Thymus (tissue), 11 donors: Measurements from ENCODE around the gene CCDC92B. TPM values are rescaled to one million over a fixed set of nuclear protein-coding genes. Genes with fewer than 3 reads are reported as not detected.
A peak's percentile ranks its signal among the peaks of the same experiment; 100 is the strongest.

ENCODE experiments used
- DNase-seq, 9 donors: peaks; one replicate each; pipeline ENCODE4 v3.0.0-alpha.2; 2013; ENCODE audit warnings: low spot score in 9 of 9, low read depth in 6 of 9, missing footprints in 1 of 9
- H3K27ac ChIP-seq, 2 donors: one replicate each; pipeline ENCODE4 v1.5.1; 2013; ENCODE audit warnings: control low read depth in 1 of 2, low read depth in 1 of 2, low read length in 1 of 2, mild to moderate bottlenecking in 1 of 2, moderate library complexity in 1 of 2
- H3K27me3 ChIP-seq, 2 donors: one replicate each; pipeline ENCODE4 v1.5.1; 2013; ENCODE audit warnings: low read length in 1 of 2; ENCODE audit not compliant: control insufficient read depth in 2 of 2, insufficient read depth in 1 of 2
- H3K36me3 ChIP-seq, 2 donors: one replicate each; pipeline ENCODE4 v1.5.1; 2013; ENCODE audit warnings: low read length in 1 of 2, mild to moderate bottlenecking in 1 of 2, moderate library complexity in 1 of 2; ENCODE audit not compliant: control insufficient read depth in 2 of 2, insufficient read depth in 2 of 2
- H3K4me1 ChIP-seq, 2 donors: one replicate each; pipeline ENCODE4 v1.5.1; 2013; ENCODE audit warnings: low read length in 2 of 2; ENCODE audit not compliant: control insufficient read depth in 2 of 2, insufficient read depth in 2 of 2
- H3K4me3 ChIP-seq, 2 donors: one replicate each; pipeline ENCODE4 v1.5.1; 2013; ENCODE audit warnings: low read length in 2 of 2, control low read depth in 1 of 2, mild to moderate bottlenecking in 1 of 2
- H3K9me3 ChIP-seq, 2 donors: one replicate each; pipeline ENCODE4 v1.5.1; 2013; ENCODE audit warnings: low read length in 1 of 2, mild to moderate bottlenecking in 1 of 2; ENCODE audit not compliant: control insufficient read depth in 2 of 2, insufficient read depth in 1 of 2
- WGBS: extraction: QIAGEN DNeasy Blood & Tissue Kit; methylation state at CpG from one replicate; pipeline ENCODE4 v1.1.7; 2013; 5-methylcytosine and 5-hydroxymethylcytosine counted together
- polyA plus RNA-seq: library from polyadenylated mRNA; stranded (reverse); fragments of 200-250 nt; gene quantifications from one replicate; pipeline ENCODE4 v1.2.3, GENCODE V29; 2013
- total RNA-seq: library from RNA; stranded (reverse); fragments of 120-200 nt; gene quantifications from one replicate; pipeline ENCODE4 v1.2.4, GENCODE V29; 2013
- donor health status: healthy.

Gene CCDC92B
- total and polyA plus RNA-seq, 2 donors: 0.11 TPM; not detected in 1

- H3K4me1 ChIP-seq: no peaks in the 10 kb centered on the region
- WGBS: 92% methylated on average over 13 of the region's 13 CpGs
- H3K27me3 ChIP-seq: peaks cover 3 to 25% of the 10 kb centered on the region in 2 donors
Measured at GRCh38 chr17:2718150-2718938, 31.1 kb downstream of the CCDC92B start.

GRCh38 chr17:2716649-2717048 lies 32.8 kb downstream of the CCDC92B start:
- peaks cover 0 to 8% of the 10 kb centered on the region in 2 donors for H3K27me3 ChIP-seq
- no peaks in the 10 kb centered on the region for H3K36me3 ChIP-seq
- no peak for DNase-seq
- no peaks in the 10 kb centered on the region for H3K9me3 ChIP-seq
- no peak overlapping the region for H3K4me3 ChIP-seq
- H3K4me1 ChIP-seq: peaks cover 8 to 12% of the 10 kb centered on the region in 2 donors
- no peak overlapping the region for H3K27ac ChIP-seq
- WGBS: 84% methylated on average over 5 of the region's 5 CpGs

More at GRCh38 chr17:2718150-2718938, 31.1 kb downstream of the CCDC92B start:
- Histone ChIP-seq H3K36me3 (no peaks in the 10 kb centered on the region), H3K4me3 (no peak overlapping the region), H3K9me3 (no peaks in the 10 kb centered on the region), H3K27ac (no peak overlapping the region)
- no peak for DNase-seq

GRCh38 chr17:2713881-2714280 lies 35.6 kb downstream of the CCDC92B start:
- peaks cover 18 to 32% of the 10 kb centered on the region in 2 donors for H3K4me1 ChIP-seq
- H3K27ac ChIP-seq: no peak overlapping the region
- H3K9me3 ChIP-seq: no peaks in the 10 kb centered on the region
- H3K36me3 ChIP-seq: no peaks in the 10 kb centered on the region
- DNase-seq: no peak
- no peak overlapping the region for H3K4me3 ChIP-seq
- 98% methylated on average over 9 of the region's 9 CpGs for WGBS
- H3K27me3 ChIP-seq: no peaks in the 10 kb centered on the region

- peaks cover 18 to 32% of the 10 kb centered on the region in 2 donors for H3K4me1 ChIP-seq
- 84% methylated on average over 36 of the region's 36 CpGs for WGBS
- no peaks in the 10 kb centered on the region for H3K9me3 ChIP-seq
- H3K4me3 ChIP-seq: peak overlapping the region; percentile 74 to 80
- peak overlapping the region in 1 of 2 donors; percentile 36 for H3K27ac ChIP-seq
- no peaks in the 10 kb centered on the region for H3K27me3 ChIP-seq
- DNase-seq: no peak
- H3K36me3 ChIP-seq: no peaks in the 10 kb centered on the region
Measured at GRCh38 chr17:2712300-2713043, 37.0 kb downstream of the CCDC92B start.

- peak within 1 kb of the TSS; percentile 36 to 58 for H3K27ac ChIP-seq
- 4% methylated on average over 76 of the region's 76 CpGs for WGBS
- H3K36me3 ChIP-seq: no peaks in the 10 kb centered on the region
- peak; percentile 68 to 98 (median 95) for DNase-seq
- H3K4me1 ChIP-seq: peaks cover 18 to 32% of the 10 kb centered on the region in 2 donors
- peak within 1 kb of the TSS; percentile 74 to 80 for H3K4me3 ChIP-seq
- no peaks in the 10 kb centered on the region for H3K9me3 ChIP-seq
- H3K27me3 ChIP-seq: no peaks in the 10 kb centered on the region
Measured at GRCh38 chr17:2711608-2712299, 37.7 kb downstream of the CCDC92B start, which contains the start of gene CLUH. Gene CLUH (minus strand): TSS chr17:2711764. CDS start chr17:2711661, 103 bp downstream.

- H3K36me3 ChIP-seq: no peaks in the 10 kb centered on the region
- H3K4me1 ChIP-seq: peaks cover 18 to 32% of the 10 kb centered on the region in 2 donors
- H3K4me3 ChIP-seq: peak overlapping the region; percentile 74 to 80
- WGBS: 1% methylated on average over 82 of the region's 82 CpGs
- no peaks in the 10 kb centered on the region for H3K27me3 ChIP-seq
- H3K27ac ChIP-seq: peak overlapping the region in 1 of 2 donors; percentile 27
- peak in 1 of 9 donors; percentile 40 for DNase-seq
- no peaks in the 10 kb centered on the region for H3K9me3 ChIP-seq
Measured at GRCh38 chr17:2710803-2711607, 38.4 kb downstream of the CCDC92B start.

- H3K36me3 ChIP-seq: no peaks in the 10 kb centered on the region
- H3K27ac ChIP-seq: peak overlapping the region in 1 of 2 donors; percentile 39
- peak overlapping the region; percentile 74 to 80 for H3K4me3 ChIP-seq
- H3K9me3 ChIP-seq: no peaks in the 10 kb centered on the region
- H3K4me1 ChIP-seq: peaks cover 18 to 32% of the 10 kb centered on the region in 2 donors
- no peak for DNase-seq
- 67% methylated on average over 16 of the region's 16 CpGs for WGBS
- no peaks in the 10 kb centered on the region for H3K27me3 ChIP-seq
Measured at GRCh38 chr17:2710071-2710802, 39.2 kb downstream of the CCDC92B start.

- H3K36me3 ChIP-seq: peaks cover 0 to 1% of the 10 kb centered on the region in 2 donors
- DNase-seq: no peak
- no peak overlapping the region for H3K4me3 ChIP-seq
- 88% methylated on average over 10 of the region's 10 CpGs for WGBS
- no peak overlapping the region for H3K27ac ChIP-seq
- H3K27me3 ChIP-seq: no peaks in the 10 kb centered on the region
- no peaks in the 10 kb centered on the region for H3K9me3 ChIP-seq
- H3K4me1 ChIP-seq: peaks cover 18 to 32% of the 10 kb centered on the region in 2 donors
Measured at GRCh38 chr17:2709183-2709661, 40.2 kb downstream of the CCDC92B start.
